CD4-positive, alpha-beta T cell (primary cell): ENCODE data around the gene NOC4L. TPM values are rescaled to one million over a fixed set of nuclear protein-coding genes. Genes with fewer than 3 reads are reported as not detected.
"Not testable (repeated sequence)": the region's sequence is repeated elsewhere in the genome, so short reads cannot be mapped to it uniquely, and the experiment has no call there.

Source experiments
- ATAC-seq: fragments of 200-7000 bp; cut with Tn5 transposase; one replicate; pipeline ENCODE4 v1.10.0; 2022; ENCODE audit warnings: mild to moderate bottlenecking; ENCODE audit not compliant: poor library complexity
- CTCF ChIA-PET: fragments of 350-600 bp; sonication (Branson Sonifier 250); formaldehyde crosslinking; loops from one replicate; lab custom pipeline; 2021; ENCODE audit warnings: antibody characterized with exemption, inconsistent platforms; lab: Charles Lee
- POLR2A ChIA-PET: fragments of 350-600 bp; sonication (Branson Sonifier 250); formaldehyde crosslinking; loops from one replicate; lab custom pipeline; 2021; ENCODE audit warnings: antibody characterized with exemption, inconsistent platforms; lab: Charles Lee
- DNase-seq, 14 experiments: peaks; one replicate each; pipeline ENCODE4 v3.0.0-alpha.2; 2013 to 2020; ENCODE audit warnings: mixed read lengths in 2 of 14
- H3K27ac ChIP-seq, 2 donors: one replicate each; pipeline versions ENCODE4 v1.5.1 to v1.7.0; 2013; ENCODE audit warnings: low read length in 2 of 2, low read depth in 1 of 2, mild to moderate bottlenecking in 1 of 2
- H3K27me3 ChIP-seq, 2 experiments: 1 replicate in 1 of 2; 2 replicates in 1 of 2; pipeline versions ENCODE4 v1.6.1 to v1.7.0; 2013; ENCODE audit warnings: low read length in 2 of 2, control low read depth in 1 of 2, mild to moderate bottlenecking in 1 of 2, moderate library complexity in 1 of 2; ENCODE audit not compliant: insufficient read depth in 2 of 2, control insufficient read depth in 1 of 2
- H3K36me3 ChIP-seq: one replicate; pipeline ENCODE4 v1.6.1; 2013; ENCODE audit warnings: low read length, control low read depth; ENCODE audit not compliant: insufficient read depth
- H3K4me1 ChIP-seq: one replicate; pipeline ENCODE4 v1.6.1; 2013; ENCODE audit warnings: low read length, control low read depth; ENCODE audit not compliant: insufficient read depth
- H3K4me3 ChIP-seq: one replicate; pipeline ENCODE4 v1.5.1; 2013; ENCODE audit warnings: mild to moderate bottlenecking, low read length, moderate library complexity
- H3K9me3 ChIP-seq, 2 experiments: 1 replicate in 1 of 2; 2 replicates in 1 of 2; pipeline versions ENCODE4 v1.6.1 to v1.7.0; 2013; ENCODE audit warnings: low read length in 2 of 2, mild to moderate bottlenecking in 2 of 2, control low read depth in 1 of 2, moderate library complexity in 1 of 2; ENCODE audit not compliant: control insufficient read depth in 1 of 2, insufficient read depth in 1 of 2
- H3K27ac Mint-ChIP-seq: one replicate; pipeline ENCODE4 v1.8.0; 2020; ENCODE audit warnings: mixed read lengths
- H3K27me3 Mint-ChIP-seq: one replicate; pipeline ENCODE4 v1.8.0; 2021; ENCODE audit warnings: mixed read lengths
- H3K36me3 Mint-ChIP-seq: one replicate; pipeline ENCODE4 v1.8.0; 2021; ENCODE audit warnings: low read depth, mixed read lengths
- H3K4me1 Mint-ChIP-seq: one replicate; pipeline ENCODE4 v1.8.0; 2021; ENCODE audit warnings: low read depth, mixed read lengths
- H3K4me3 Mint-ChIP-seq: one replicate; pipeline ENCODE4 v1.8.0; 2020; ENCODE audit warnings: mild to moderate bottlenecking, mixed read lengths
- H3K9me3 Mint-ChIP-seq: one replicate; pipeline ENCODE4 v1.8.0; 2020; ENCODE audit warnings: mixed read lengths
- CTCF ChIP-seq: fragments of 200-600 bp; IDR thresholded peaks from one replicate; pipeline ENCODE4 v1.8.0; 2022; ENCODE audit warnings: antibody characterized with exemption, mild to moderate bottlenecking
- intact Hi-C, 2 experiments: fragments of 100-400 bp; cut with DNase I in 1 of 2; cut with micrococcal nuclease in 1 of 2; formaldehyde crosslinking; loops; one replicate each; pipeline versions ENCODE4 v1.15.1 to v1.9.0; 2023 to 2025; cut with DNase I, micrococcal nuclease
- total RNA-seq, 174 experiments: library from RNA in 2 of 174; stranded (reverse) in 2 of 174; gene quantifications; one replicate each; pipeline ENCODE4 v1.2.3 and lab custom pipeline; 2021 to 2026

NOC4L gene
- total RNA-seq, 2 experiments from 2014 or later: 21.8 to 22.3 TPM

DNA sequence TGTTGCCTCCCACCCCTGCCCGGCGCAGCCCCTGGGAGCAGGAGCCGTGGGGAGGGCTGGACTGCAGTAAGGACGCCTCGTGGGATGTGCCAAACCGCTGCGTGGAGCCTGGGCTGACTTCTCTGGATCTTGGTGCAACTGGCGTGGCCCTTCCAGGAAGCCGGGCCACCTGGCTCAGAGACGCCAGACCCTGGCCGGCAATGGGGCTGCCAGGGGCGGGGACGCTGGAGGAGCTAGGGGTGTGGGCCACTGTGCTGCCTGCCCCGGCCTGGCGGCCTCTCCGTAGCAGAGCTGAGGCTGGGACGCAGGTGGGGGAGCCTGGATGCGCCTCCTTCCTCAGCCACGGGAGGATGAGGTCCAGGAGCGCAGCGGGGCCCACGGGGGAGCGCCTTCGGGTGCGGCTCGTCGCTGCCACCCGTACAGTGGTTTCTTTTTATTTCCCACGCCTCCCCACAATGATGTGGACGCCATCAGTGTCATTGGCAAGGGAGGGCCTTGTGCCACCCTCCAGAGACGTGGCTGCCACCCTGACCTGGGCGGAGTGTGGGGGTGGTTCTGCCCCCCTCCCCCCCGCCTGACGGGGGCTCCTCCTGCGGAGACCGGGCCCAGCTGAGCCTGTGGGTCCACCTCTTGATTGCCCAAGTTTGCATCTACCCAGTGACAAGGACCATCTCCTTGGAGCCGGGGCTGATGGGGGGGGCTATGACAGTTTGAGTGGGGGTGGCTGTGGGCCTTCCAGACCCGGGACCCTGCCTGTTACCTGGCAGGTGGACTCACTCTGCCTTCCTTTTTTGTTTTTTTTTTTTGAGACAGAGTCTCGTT lies 11.4 kb upstream of the NOC4L start:
- POLR2A ChIA-PET: no interaction called here
- CTCF ChIA-PET: no interaction called here
- H3K27me3 Mint-ChIP-seq: no peaks in the 10 kb centered on the region

DNA sequence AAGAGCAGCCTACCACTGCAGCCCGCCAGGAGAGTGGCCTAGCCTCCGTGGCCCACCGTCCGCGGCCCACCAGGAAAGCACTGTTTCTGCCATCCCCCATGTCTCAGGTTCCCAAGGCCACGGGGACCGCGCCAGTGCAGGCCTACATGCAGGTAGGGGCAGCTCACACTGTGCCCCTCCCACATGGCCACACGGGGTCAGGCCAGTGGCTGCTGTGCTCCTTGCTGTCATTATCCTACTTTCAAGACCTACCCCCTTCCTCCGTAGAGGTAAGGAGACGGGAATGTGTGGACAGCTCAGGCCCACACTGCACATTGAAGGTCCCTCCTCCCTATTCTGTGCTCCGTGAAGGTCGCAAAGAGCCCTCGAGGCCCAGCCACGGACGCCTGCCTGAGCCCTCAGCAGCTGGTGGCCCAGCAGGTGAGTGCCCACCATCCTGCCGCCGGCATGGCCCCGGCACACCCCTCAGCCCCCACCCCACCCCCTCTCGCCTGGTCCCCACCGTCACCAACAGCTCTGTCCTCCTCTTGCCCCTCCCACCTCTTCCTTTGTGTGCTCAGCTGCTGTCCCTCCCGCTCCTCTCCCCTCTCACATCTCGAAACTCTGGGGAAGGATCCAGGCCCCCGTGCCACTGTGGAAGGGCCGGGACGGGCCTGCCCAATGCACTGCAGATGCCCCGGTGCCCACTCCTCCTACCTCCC lies 10.2 kb upstream of the NOC4L start:
- DNase-seq (no peak), ATAC-seq (no peak)
- Histone ChIP-seq H3K4me1 (no peaks in the 10 kb centered on the region), H3K9me3 (peaks cover 0 to 14% of the 10 kb centered on the region in 2 experiments), H3K36me3 (peaks cover 8% of the 10 kb centered on the region), H3K4me3 (no peak overlapping the region), H3K27ac (no peak overlapping the region), H3K27me3 (no peaks in the 10 kb centered on the region)
- ChIA-PET POLR2A (no interaction called here), CTCF (no interaction called here)
- H3K9me3 Mint-ChIP-seq: no peaks in the 10 kb centered on the region
- H3K4me1 Mint-ChIP-seq: no peaks in the 10 kb centered on the region
- H3K27me3 Mint-ChIP-seq: no peaks in the 10 kb centered on the region
- H3K4me3 Mint-ChIP-seq: no peak overlapping the region
- no peak overlapping the region for H3K27ac Mint-ChIP-seq
- no peak for TF ChIP-seq CTCF
- intact Hi-C loops: no loop called here
- peaks cover 8% of the 10 kb centered on the region for H3K36me3 Mint-ChIP-seq

More for the DNA sequence above, 11.4 kb upstream of the NOC4L start:
- Histone ChIP-seq H3K27ac (no peak overlapping the region), H3K4me1 (no peaks in the 10 kb centered on the region), H3K27me3 (no peaks in the 10 kb centered on the region), H3K9me3 (peaks cover 4 to 14% of the 10 kb centered on the region in 2 experiments), H3K36me3 (peaks cover 5% of the 10 kb centered on the region), H3K4me3 (no peak overlapping the region)
- no peaks in the 10 kb centered on the region for H3K4me1 Mint-ChIP-seq
- peaks cover 12% of the 10 kb centered on the region for H3K36me3 Mint-ChIP-seq
- intact Hi-C loops: no loop called here
- peaks cover 3% of the 10 kb centered on the region for H3K9me3 Mint-ChIP-seq
- H3K4me3 Mint-ChIP-seq: no peak overlapping the region
- ATAC-seq: no peak
- no peak for DNase-seq
- TF ChIP-seq CTCF: no peak
- H3K27ac Mint-ChIP-seq: no peak overlapping the region

GRCh38 chr12:132134653-132135183 lies 9.5 kb upstream of the NOC4L start:
- ATAC-seq, H3K27me3 Mint-ChIP-seq, POLR2A ChIA-PET, H3K9me3 Mint-ChIP-seq, H3K27ac ChIP-seq, CTCF ChIA-PET, DNase-seq, H3K4me3 ChIP-seq, H3K4me3 Mint-ChIP-seq, intact Hi-C loops, H3K27me3 ChIP-seq, H3K27ac Mint-ChIP-seq, H3K4me1 ChIP-seq, H3K4me1 Mint-ChIP-seq: not testable (repeated sequence)
- peaks cover 14% of the 10 kb centered on the region for H3K36me3 Mint-ChIP-seq
- Histone ChIP-seq H3K9me3 (peaks cover 0 to 14% of the 10 kb centered on the region in 2 experiments), H3K36me3 (peaks cover 15% of the 10 kb centered on the region)

GRCh38 chr12:132136226-132136625 lies 8.0 kb upstream of the NOC4L start:
- H3K4me1 ChIP-seq, ATAC-seq, H3K4me1 Mint-ChIP-seq, H3K9me3 ChIP-seq, intact Hi-C loops, DNase-seq, H3K9me3 Mint-ChIP-seq, H3K4me3 Mint-ChIP-seq, H3K27ac ChIP-seq, H3K27me3 ChIP-seq, H3K4me3 ChIP-seq, CTCF ChIA-PET, H3K27ac Mint-ChIP-seq, POLR2A ChIA-PET, H3K27me3 Mint-ChIP-seq: not testable (repeated sequence)
- H3K36me3 ChIP-seq: peaks cover 30% of the 10 kb centered on the region
- H3K36me3 Mint-ChIP-seq: peaks cover 19% of the 10 kb centered on the region
